OCI-LY1 (cell line): ENCODE results near the gene TRANK1.
A peak's percentile ranks its signal among the peaks of the same experiment; 100 is the strongest.

Experiments used
- H2AFZ ChIP-seq: fragments of 200-600 bp; sonication (generic), shearing (Covaris generic); 2 replicates; pipeline ENCODE4 v1.6.0; 2014; ENCODE audit warnings: antibody characterized with exemption, mild to moderate bottlenecking, low read length
- H3F3A ChIP-seq: fragments of 200-600 bp; sonication (generic), shearing (Covaris generic); 2 replicates; pipeline ENCODE4 v1.6.0; 2014; ENCODE audit warnings: mild to moderate bottlenecking, antibody characterized with exemption, low read length, moderate library complexity; ENCODE audit not compliant: insufficient read depth
- H3K27ac ChIP-seq: fragments of 200-600 bp; sonication (generic); 2 replicates; pipeline ENCODE4 v1.5.1; 2014; ENCODE audit warnings: low read length, mixed run types, mild to moderate bottlenecking, low read depth; ENCODE audit not compliant: poor library complexity, severe bottlenecking
- H3K27me3 ChIP-seq: fragments of 200-600 bp; sonication (generic); 2 replicates; pipeline ENCODE4 v1.6.0; 2014; ENCODE audit warnings: antibody characterized with exemption, mild to moderate bottlenecking, low read length, moderate library complexity; ENCODE audit not compliant: insufficient read depth
- H3K36me3 ChIP-seq: fragments of 200-600 bp; sonication (generic); 2 replicates; pipeline ENCODE4 v1.6.1; 2014; ENCODE audit warnings: mild to moderate bottlenecking, antibody characterized with exemption, low read length, moderate library complexity, mixed read lengths; ENCODE audit not compliant: insufficient read depth
- H3K4me1 ChIP-seq: fragments of 200-600 bp; sonication (generic); 2 replicates; pipeline ENCODE4 v1.5.1; 2014; ENCODE audit warnings: mild to moderate bottlenecking, low read length, moderate library complexity; ENCODE audit not compliant: insufficient read depth, severe bottlenecking
- H3K4me2 ChIP-seq: fragments of 200-600 bp; sonication (generic), shearing (Covaris generic); 2 replicates; pipeline ENCODE4 v1.6.1; 2014; ENCODE audit warnings: low read length
- H3K4me3 ChIP-seq: fragments of 200-600 bp; sonication (generic); 2 replicates; pipeline ENCODE4 v1.5.1; 2014; ENCODE audit warnings: low read length, low read depth, mild to moderate bottlenecking, mixed read lengths; ENCODE audit not compliant: poor library complexity, severe bottlenecking
- H3K79me2 ChIP-seq: fragments of 200-600 bp; shearing (Covaris generic); 2 replicates; pipeline ENCODE4 v1.6.1; 2016; ENCODE audit warnings: mixed run types, low read length, mixed read lengths; ENCODE audit not compliant: insufficient read depth
- H3K9ac ChIP-seq: fragments of 200-600 bp; sonication (generic), shearing (Covaris generic); 2 replicates; pipeline ENCODE4 v1.6.1; 2014; ENCODE audit warnings: mild to moderate bottlenecking, low read length, mixed read lengths
- H3K9me2 ChIP-seq: fragments of 200-600 bp; sonication (generic), shearing (Covaris generic); 2 replicates; pipeline ENCODE4 v1.6.1; 2014; ENCODE audit warnings: low read depth, mild to moderate bottlenecking, low read length, mixed read lengths
- H3K9me3 ChIP-seq: fragments of 200-600 bp; shearing (Covaris generic); 2 replicates; pipeline ENCODE4 v1.6.1; 2014; ENCODE audit warnings: low read length, mixed read lengths
- H4K20me1 ChIP-seq: fragments of 200-600 bp; sonication (generic), shearing (Covaris generic); 2 replicates; pipeline ENCODE4 v1.6.0; 2016; ENCODE audit warnings: mild to moderate bottlenecking, low read length; ENCODE audit not compliant: insufficient read depth
- CTCF ChIP-seq: fragments of 200-600 bp; sonication (generic), shearing (Covaris generic); IDR thresholded peaks from 2 replicates; pipeline ENCODE4 v1.5.1; 2017; ENCODE audit warnings: mild to moderate bottlenecking, antibody characterized with exemption, low read length, moderate library complexity, mixed read lengths
- EZH2 ChIP-seq: fragments of 200-600 bp; sonication (generic), shearing (Covaris generic); IDR thresholded peaks from 2 replicates; pipeline ENCODE4 v1.8.0; 2017; ENCODE audit warnings: borderline replicate concordance, mixed run types, mild to moderate bottlenecking, antibody characterized with exemption, low read length, moderate library complexity, mixed read lengths

Gene TRANK1

GRCh38 chr3:36792342-36792741 is 152.5 kb downstream of the TRANK1 start:
- Histone ChIP-seq H3K36me3 (no peaks in the 10 kb centered on the region), H3K4me2 (no peak overlapping the region), H3F3A (no peaks in the 10 kb centered on the region), H3K9me2 (no peaks in the 10 kb centered on the region), H3K79me2 (no peaks in the 10 kb centered on the region), H3K4me3 (no peak overlapping the region), H3K27me3 (no peaks in the 10 kb centered on the region), H3K4me1 (no peaks in the 10 kb centered on the region), H3K27ac (no peak overlapping the region), H2AFZ (no peak overlapping the region), H3K9me3 (no peaks in the 10 kb centered on the region), H3K9ac (no peak overlapping the region), H4K20me1 (no peaks in the 10 kb centered on the region)
- TF ChIP-seq EZH2 (no peak), CTCF (peak; percentile 58)

GRCh38 chr3:36790765-36791164 is 154.1 kb downstream of the TRANK1 start:
- H3K4me3 ChIP-seq, result no peak overlapping the region
- TF ChIP-seq EZH2, result no peak
- no peak for TF ChIP-seq CTCF
- H3K9ac ChIP-seq, result no peak overlapping the region
- H3K4me2 ChIP-seq, result no peak overlapping the region
- H3K4me1 ChIP-seq, result no peaks in the 10 kb centered on the region
- no peaks in the 10 kb centered on the region for H4K20me1 ChIP-seq
- no peak overlapping the region for H3K27ac ChIP-seq
- no peaks in the 10 kb centered on the region for H3K27me3 ChIP-seq
- H3K36me3 ChIP-seq, result no peaks in the 10 kb centered on the region
- no peaks in the 10 kb centered on the region for H3K9me3 ChIP-seq
- H3K79me2 ChIP-seq, result no peaks in the 10 kb centered on the region
- no peaks in the 10 kb centered on the region for H3K9me2 ChIP-seq
- H2AFZ ChIP-seq, result no peak overlapping the region
- H3F3A ChIP-seq, result no peaks in the 10 kb centered on the region

- Histone ChIP-seq H3K4me1 (no peaks in the 10 kb centered on the region), H3K4me2 (no peak overlapping the region), H3K27me3 (no peaks in the 10 kb centered on the region), H3K9ac (no peak overlapping the region), H4K20me1 (no peaks in the 10 kb centered on the region), H2AFZ (no peak overlapping the region), H3K79me2 (no peaks in the 10 kb centered on the region), H3K27ac (no peak overlapping the region), H3K9me2 (no peaks in the 10 kb centered on the region), H3F3A (no peaks in the 10 kb centered on the region), H3K4me3 (no peak overlapping the region), H3K36me3 (no peaks in the 10 kb centered on the region), H3K9me3 (no peaks in the 10 kb centered on the region)
- no peak for TF ChIP-seq CTCF
- TF ChIP-seq EZH2, result no peak
Observed at GRCh38 chr3:36786921-36787890, 157.6 kb downstream of the TRANK1 start.
